ENCODE data around the gene OR1D5.
"Not testable (repeated sequence)": the region's sequence is repeated elsewhere in the genome, so short reads cannot be mapped to it uniquely, and the experiment has no call there.

Gene OR1D5

DNA sequence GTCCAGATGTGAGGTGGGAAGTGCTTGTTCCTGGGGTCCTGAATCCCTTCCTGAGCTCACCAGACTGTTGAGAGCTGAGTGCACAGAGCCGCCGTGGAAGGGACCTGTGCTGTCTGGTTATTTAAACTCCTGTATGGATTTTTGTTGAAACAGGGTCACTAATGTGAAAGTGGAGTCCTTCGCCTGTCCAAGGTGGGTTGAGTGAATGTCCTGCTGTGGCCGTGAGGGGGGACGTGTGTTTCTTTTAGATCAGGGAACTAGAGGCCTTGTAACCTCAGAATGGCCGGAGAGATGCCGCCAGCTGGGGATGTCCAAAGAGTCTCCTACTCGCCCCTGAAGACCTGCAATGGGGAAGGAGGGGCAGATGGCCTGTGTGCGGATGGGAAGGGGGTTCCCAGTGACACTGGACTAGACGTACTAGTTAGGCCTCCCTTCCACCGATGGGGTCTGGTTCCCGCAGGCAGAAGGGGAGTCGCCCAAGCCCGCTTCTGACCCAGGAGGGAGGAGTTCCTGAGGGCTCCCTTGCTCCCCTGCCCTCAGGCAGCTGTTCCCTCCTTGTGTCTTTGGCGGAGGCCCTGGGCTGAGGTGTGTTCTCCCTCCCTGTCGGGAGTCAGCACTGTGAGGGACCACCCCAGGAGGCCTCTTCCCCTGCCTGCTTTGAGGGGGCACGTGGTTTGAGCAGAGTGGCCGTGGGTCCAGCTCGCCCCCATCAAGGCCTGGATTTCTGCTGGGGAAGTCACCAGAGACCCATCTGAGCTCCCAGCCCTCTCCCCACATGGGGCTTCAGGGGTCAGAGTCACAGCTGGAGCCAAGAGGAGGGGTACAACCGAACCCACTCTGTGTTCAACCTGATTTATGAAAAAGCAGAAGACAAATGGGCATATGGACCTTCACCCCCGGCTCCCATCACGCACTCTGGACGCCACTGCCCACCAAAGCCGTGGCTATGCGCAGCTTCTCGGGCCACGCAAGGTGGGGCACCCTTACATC, 30.9 kb downstream of the OR1D5 start:
- DNase-seq (ENCODE audit: low read depth in 2 of 2) = no peak

- not testable (repeated sequence) for DNase-seq (ENCODE audit: low read depth in 2 of 2)
These were observed 32.4 kb downstream of the OR1D5 start for GRCh38 chr17:3030852-3031470.

GRCh38 chr17:3030096-3030495, 33.3 kb downstream of the OR1D5 start:
- DNase-seq (ENCODE audit: low read depth in 2 of 2) = no peak

DNA sequence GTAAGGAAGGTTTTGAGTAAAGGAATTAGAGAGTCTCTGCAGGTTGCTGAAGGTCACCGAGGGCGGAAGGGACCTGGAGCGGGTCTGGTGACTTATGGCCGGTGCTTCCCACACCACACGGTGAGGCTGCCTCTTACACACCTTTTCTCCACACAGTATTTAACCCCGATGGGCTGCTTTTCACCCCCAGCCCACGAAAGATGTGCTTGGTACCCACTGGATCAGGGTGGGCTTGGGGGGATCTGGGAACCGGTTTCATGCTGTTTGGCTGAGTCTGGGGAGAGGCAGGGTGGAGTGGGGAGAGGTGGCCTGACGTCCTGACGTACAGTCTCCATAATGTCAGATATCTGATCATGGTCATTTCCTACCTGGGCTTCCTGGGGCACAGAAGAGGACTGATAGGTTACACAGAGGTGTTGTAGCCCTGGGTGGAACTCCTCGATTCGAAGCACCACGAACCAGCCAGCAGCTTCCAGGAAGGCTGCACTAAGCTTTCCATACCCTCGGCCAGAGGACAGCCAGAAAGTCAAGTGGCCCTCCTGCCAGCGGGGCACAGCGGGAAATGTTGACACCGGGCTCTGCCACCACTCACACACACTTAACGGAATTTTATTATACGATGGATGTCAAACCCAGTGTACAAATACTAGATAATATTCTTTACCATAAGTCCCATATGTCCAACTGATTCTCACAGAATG, 34.0 kb downstream of the OR1D5 start:
- DNase-seq (ENCODE audit: low read depth in 2 of 2) = no peak

DNA sequence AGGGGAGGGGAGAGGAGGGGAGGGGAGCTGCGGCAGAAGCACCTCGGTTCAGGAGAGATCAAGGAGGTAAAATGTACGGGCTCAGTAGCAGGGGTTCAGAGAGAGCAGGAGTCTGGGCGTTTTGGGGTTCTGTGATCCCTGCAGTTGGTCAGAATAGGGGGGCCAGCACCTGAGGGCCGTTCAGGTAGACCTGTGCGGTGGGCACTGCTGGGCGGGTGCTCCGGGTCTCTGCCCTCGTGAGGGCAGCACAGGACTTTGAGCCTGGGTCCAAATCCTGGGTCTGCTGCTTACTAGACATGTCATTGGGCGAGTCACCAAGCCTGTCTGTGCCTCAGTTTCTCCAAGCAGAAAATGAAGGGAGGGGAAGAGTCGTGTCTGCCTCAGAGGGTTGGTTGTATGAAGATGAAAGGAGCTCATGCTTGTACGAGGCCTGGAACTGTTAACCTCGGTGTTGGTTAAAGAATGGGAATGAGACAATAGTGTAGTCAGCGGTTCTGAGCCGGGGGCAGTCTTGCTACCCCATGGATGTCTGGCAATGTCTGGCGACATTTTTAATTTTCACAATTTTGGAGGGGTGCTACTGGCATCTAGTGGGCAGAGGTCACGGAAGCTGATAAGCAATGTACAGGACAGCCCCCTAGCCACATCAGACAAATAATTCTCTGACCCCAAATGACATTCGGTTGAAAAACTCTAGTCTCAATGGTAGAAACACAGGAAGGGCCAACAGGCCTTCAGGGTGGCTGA, 35.4 kb downstream of the OR1D5 start:
- DNase-seq (ENCODE audit: low read depth in 2 of 2) = no peak

DNA sequence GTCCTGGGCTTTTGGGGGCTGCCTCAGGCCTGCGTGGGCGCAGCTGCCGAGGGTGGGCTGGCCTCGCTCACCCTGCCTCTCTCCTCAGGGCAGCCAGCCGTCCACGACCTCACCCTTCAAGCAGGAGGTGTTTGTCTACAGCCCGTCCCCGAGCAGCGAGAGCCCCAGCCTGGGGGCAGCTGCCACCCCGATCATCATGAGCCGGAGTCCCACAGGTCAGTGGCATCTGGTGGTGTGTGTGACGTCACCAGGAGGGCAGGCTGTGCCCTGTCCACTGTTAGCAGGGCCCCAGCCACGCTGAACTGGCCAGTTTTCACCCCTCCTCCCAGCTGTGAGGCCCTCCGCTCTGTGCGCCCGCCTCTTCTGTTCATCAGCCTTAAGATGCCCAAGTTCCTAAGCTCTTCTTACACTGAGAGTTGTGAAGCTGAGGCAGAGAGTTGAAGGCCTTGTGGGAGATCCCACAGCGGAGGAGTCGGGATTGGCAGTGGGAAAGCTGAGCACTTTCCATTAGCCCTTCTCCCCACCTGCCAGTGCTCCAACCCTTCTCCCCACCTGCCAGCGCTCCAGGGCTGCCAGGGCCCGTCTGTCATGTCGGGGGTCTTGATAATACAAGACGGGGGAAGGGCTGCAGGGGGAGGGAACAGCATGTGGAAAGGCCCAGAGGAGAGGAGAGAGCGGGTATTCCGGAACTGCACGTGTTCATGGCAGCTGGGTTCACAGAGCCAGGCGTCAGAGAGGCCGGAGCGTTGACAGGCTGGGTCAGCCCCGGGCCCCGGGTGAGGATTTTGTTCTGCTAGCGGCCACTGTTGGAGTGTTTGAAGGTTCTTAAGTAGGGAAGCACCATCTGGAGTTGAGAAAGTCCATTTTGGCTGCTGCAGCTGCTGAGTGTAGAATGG, 36.3 kb downstream of the OR1D5 start:
- no peak for DNase-seq (ENCODE audit: low read depth in 2 of 2)

- DNase-seq (ENCODE audit: low read depth in 2 of 2) = no peak
These were observed 37.1 kb downstream of the OR1D5 start for GRCh38 chr17:3026125-3026855.

DNA sequence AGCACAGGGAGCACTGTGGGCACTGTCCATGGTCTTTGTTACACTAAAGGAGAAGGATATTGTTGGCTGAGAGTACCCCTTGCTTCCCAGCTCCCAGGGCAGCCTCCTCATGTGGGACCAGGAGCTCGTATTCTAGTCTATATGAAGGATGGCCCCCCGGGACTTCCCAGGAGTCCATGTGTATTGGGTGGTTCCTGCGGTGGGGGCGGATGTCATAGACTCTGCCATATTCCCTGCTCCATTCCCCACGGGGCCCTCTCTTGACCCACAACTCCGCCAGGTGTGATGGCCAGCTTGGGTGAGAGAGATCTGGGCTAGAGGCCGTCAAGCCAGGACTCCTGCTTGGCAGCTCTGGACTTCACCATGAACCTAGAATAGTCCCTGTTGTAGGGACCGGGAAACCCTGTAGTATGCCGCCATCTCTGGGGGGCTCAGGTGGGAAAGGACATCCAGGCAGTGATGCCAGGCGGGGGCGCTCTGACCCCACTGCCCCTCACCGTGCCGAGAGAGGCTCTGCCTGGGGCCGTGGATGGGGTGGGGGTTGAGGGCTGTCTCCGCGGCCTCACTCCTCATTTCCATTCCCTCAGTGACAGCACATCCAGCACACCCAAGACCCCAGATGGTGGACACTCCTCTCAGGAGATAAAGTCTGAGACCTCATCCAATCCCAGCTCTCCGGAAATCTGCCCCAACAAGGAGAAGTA, 37.8 kb downstream of the OR1D5 start:
- no peak for DNase-seq (ENCODE audit: low read depth in 2 of 2)

GRCh38 chr17:3024346-3024745, 39.1 kb downstream of the OR1D5 start:
- DNase-seq (ENCODE audit: low read depth in 2 of 2) = no peak

- DNase-seq (ENCODE audit: low read depth in 2 of 2) = no peak
These were observed 41.2 kb downstream of the OR1D5 start for GRCh38 chr17:3022197-3022596.

DNA sequence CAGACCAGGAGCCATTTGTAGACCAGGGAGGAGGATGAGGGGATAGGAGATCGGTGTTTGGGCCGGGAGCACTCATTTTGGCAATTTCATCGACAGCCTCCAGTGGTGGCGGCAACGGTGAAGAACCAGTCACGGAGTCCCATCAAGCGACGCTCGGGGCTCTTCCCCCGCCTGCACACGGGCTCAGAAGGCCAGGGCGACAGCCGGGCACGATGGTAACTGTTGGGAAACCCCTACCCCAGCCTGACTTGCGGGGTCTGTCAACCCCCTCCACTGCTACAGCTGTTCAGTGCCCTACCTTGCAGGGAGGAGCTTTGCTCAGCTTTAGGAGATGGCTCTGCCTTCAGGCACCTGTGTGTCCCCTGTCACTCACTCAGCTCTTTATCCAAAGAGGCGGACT, 43.0 kb downstream of the OR1D5 start:
- no peak for DNase-seq (ENCODE audit: low read depth in 2 of 2)

- DNase-seq (ENCODE audit: low read depth in 2 of 2) = no peak
These were observed 43.6 kb downstream of the OR1D5 start for GRCh38 chr17:3019761-3020160.

- no peak for DNase-seq (ENCODE audit: low read depth in 2 of 2)
These were observed 45.5 kb downstream of the OR1D5 start for GRCh38 chr17:3017936-3018335.

DNA sequence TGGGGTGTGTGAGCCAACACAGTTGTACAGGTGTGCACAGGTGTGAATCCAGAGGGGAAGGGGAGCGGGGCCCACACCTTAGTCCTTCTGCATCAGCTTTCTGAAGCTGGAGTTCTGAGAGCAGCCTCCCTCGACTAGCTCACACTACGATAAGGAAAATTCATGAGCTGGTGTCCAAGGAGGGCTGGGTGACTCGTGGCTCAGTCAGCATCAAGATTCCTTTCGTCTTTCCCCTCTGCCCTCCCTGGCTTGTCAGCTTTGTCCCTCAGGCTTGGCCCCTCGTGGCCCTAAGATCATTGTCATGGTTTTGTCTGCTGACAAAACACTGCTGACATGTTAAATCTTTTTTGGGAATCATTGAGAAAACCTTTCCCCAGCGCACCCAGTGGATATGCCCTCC, 47.5 kb downstream of the OR1D5 start:
- no peak for DNase-seq (ENCODE audit: low read depth in 2 of 2)

- DNase-seq (ENCODE audit: low read depth in 2 of 2) = peak; percentile 12 to 30
These were observed 50.4 kb downstream of the OR1D5 start for GRCh38 chr17:3012926-3013581.
